ENCODE measurements around the gene TLE5.

Gene TLE5

GRCh38 chr19:3100747-3101730 is 38.7 kb upstream of the TLE5 start:
- no peaks in the 10 kb centered on the region for H3K36me3 ChIP-seq
- peaks cover under 1 to 15% of the 10 kb centered on the region in 2 experiments for H3K4me1 ChIP-seq (ENCODE audit: control insufficient read depth in 1 of 2, insufficient read depth in 1 of 2, low read depth in 1 of 2, low read length in 1 of 2)
- H3K4me3 ChIP-seq (ENCODE audit: low read depth in 1 of 2, low read length in 1 of 2): no peak overlapping the region
- TF ChIP-seq CTCF (IDR thresholded peaks at IDR 0.05): no peak
- no peak overlapping the region for H3K27ac ChIP-seq
- H3K9me3 ChIP-seq: no peaks in the 10 kb centered on the region
- H3K27me3 ChIP-seq: peaks cover 47% of the 10 kb centered on the region

GRCh38 chr19:3100331-3100730 is 38.0 kb upstream of the TLE5 start:
- peaks cover 7 to 22% of the 10 kb centered on the region in 2 experiments for H3K4me1 ChIP-seq (ENCODE audit: control insufficient read depth in 1 of 2, insufficient read depth in 1 of 2, low read depth in 1 of 2, low read length in 1 of 2)
- peaks cover 54% of the 10 kb centered on the region for H3K27me3 ChIP-seq
- no peak for TF ChIP-seq CTCF (IDR thresholded peaks at IDR 0.05)
- H3K36me3 ChIP-seq: no peaks in the 10 kb centered on the region
- no peak overlapping the region for H3K27ac ChIP-seq
- H3K9me3 ChIP-seq: no peaks in the 10 kb centered on the region
- H3K4me3 ChIP-seq (ENCODE audit: low read depth in 1 of 2, low read length in 1 of 2): no peak overlapping the region

GRCh38 chr19:3099347-3100145 is 37.3 kb upstream of the TLE5 start:
- peaks cover 15 to 29% of the 10 kb centered on the region in 2 experiments for H3K4me1 ChIP-seq (ENCODE audit: control insufficient read depth in 1 of 2, insufficient read depth in 1 of 2, low read depth in 1 of 2, low read length in 1 of 2)
- peaks cover 62% of the 10 kb centered on the region for H3K27me3 ChIP-seq
- no peaks in the 10 kb centered on the region for H3K36me3 ChIP-seq
- no peak overlapping the region for H3K27ac ChIP-seq
- H3K4me3 ChIP-seq (ENCODE audit: low read depth in 1 of 2, low read length in 1 of 2): no peak overlapping the region
- no peaks in the 10 kb centered on the region for H3K9me3 ChIP-seq
- TF ChIP-seq CTCF (IDR thresholded peaks at IDR 0.05): no peak

- H3K27me3 ChIP-seq: peaks cover 68% of the 10 kb centered on the region
- no peaks in the 10 kb centered on the region for H3K9me3 ChIP-seq
- peaks cover 16 to 25% of the 10 kb centered on the region in 2 experiments for H3K4me1 ChIP-seq (ENCODE audit: control insufficient read depth in 1 of 2, insufficient read depth in 1 of 2, low read depth in 1 of 2, low read length in 1 of 2)
- H3K27ac ChIP-seq: no peak overlapping the region
- H3K36me3 ChIP-seq: no peaks in the 10 kb centered on the region
- no peak for TF ChIP-seq CTCF (IDR thresholded peaks at IDR 0.05)
- H3K4me3 ChIP-seq (ENCODE audit: low read depth in 1 of 2, low read length in 1 of 2): no peak overlapping the region
These were observed 36.4 kb upstream of the TLE5 start for GRCh38 chr19:3098515-3099346.

- H3K4me1 ChIP-seq (ENCODE audit: control insufficient read depth in 1 of 2, insufficient read depth in 1 of 2, low read depth in 1 of 2, low read length in 1 of 2): peaks cover 16 to 23% of the 10 kb centered on the region in 2 experiments
- peaks cover 74% of the 10 kb centered on the region for H3K27me3 ChIP-seq
- no peak for TF ChIP-seq CTCF (IDR thresholded peaks at IDR 0.05)
- no peaks in the 10 kb centered on the region for H3K9me3 ChIP-seq
- H3K36me3 ChIP-seq: no peaks in the 10 kb centered on the region
- H3K4me3 ChIP-seq (ENCODE audit: low read depth in 1 of 2, low read length in 1 of 2): no peak overlapping the region
- H3K27ac ChIP-seq: no peak overlapping the region
These were observed 35.8 kb upstream of the TLE5 start for GRCh38 chr19:3098141-3098514.
